Naive thymus-derived CD4-positive, alpha-beta T cell (primary cell): ENCODE results near the gene TBX20. TPM values are rescaled to one million over a fixed set of nuclear protein-coding genes. Genes with fewer than 3 reads are reported as not detected.

Experiments
- ATAC-seq: fragments of 150-1000 bp; cut with Tn5 transposase; 2 replicates; pipeline ENCODE4 v1.10.0; 2021; ENCODE audit warnings: mild to moderate bottlenecking, moderate library complexity
- CTCF ChIA-PET: fragments of 350-600 bp; sonication (Branson Sonifier 250); formaldehyde crosslinking; loops from one replicate; lab custom pipeline; 2021; ENCODE audit warnings: antibody characterized with exemption; lab: Charles Lee
- POLR2A ChIA-PET: fragments of 350-600 bp; sonication (Branson Sonifier 250); formaldehyde crosslinking; loops from one replicate; lab custom pipeline; 2021; ENCODE audit warnings: antibody characterized with exemption, inconsistent platforms; lab: Charles Lee
- DNase-seq, 9 donors: peaks; one replicate each; pipeline versions ENCODE4 v3.0.0 to v3.0.0-alpha.2; 2020 to 2022; ENCODE audit warnings: mixed read lengths in 1 of 9
- H3K27ac ChIP-seq: one replicate; pipeline ENCODE4 v1.7.0; 2013; ENCODE audit warnings: mild to moderate bottlenecking, low read depth, low read length, moderate library complexity
- H3K27me3 ChIP-seq, 2 donors: one replicate each; pipeline ENCODE4 v1.7.0; 2013; ENCODE audit warnings: low read length in 2 of 2, mild to moderate bottlenecking in 2 of 2, moderate library complexity in 2 of 2; ENCODE audit not compliant: control insufficient read depth in 2 of 2, insufficient read depth in 2 of 2
- H3K36me3 ChIP-seq, 3 experiments: 1 replicate in 2 of 3; 2 replicates in 1 of 3; pipeline ENCODE4 v1.7.0; 2013; ENCODE audit warnings: low read length in 3 of 3, mild to moderate bottlenecking in 3 of 3, moderate library complexity in 1 of 3; ENCODE audit not compliant: insufficient read depth in 3 of 3, control insufficient read depth in 2 of 3
- H3K4me1 ChIP-seq, 2 donors: one replicate each; pipeline ENCODE4 v1.7.0; 2013; ENCODE audit warnings: low read length in 2 of 2, mild to moderate bottlenecking in 2 of 2, moderate library complexity in 1 of 2; ENCODE audit not compliant: control insufficient read depth in 2 of 2, insufficient read depth in 2 of 2
- H3K4me3 ChIP-seq: 2 replicates; pipeline ENCODE4 v1.7.0; 2013; ENCODE audit warnings: mild to moderate bottlenecking, low read length
- H3K9me3 ChIP-seq, 3 experiments: 1 replicate in 2 of 3; 2 replicates in 1 of 3; pipeline ENCODE4 v1.7.0; 2013; ENCODE audit warnings: low read length in 3 of 3; ENCODE audit not compliant: control insufficient read depth in 2 of 3
- H3K27ac Mint-ChIP-seq, 9 donors: one replicate each; pipeline ENCODE4 v1.8.0; 2020 to 2022; ENCODE audit warnings: mixed read lengths in 9 of 9, mild to moderate bottlenecking in 8 of 9, moderate library complexity in 5 of 9, inconsistent platforms in 2 of 9
- H3K27me3 Mint-ChIP-seq, 5 donors: one replicate each; pipeline ENCODE4 v1.8.0; 2021 to 2022; ENCODE audit warnings: mixed read lengths in 5 of 5, mild to moderate bottlenecking in 1 of 5
- H3K36me3 Mint-ChIP-seq, 5 donors: one replicate each; pipeline ENCODE4 v1.8.0; 2020 to 2022; ENCODE audit warnings: mixed read lengths in 5 of 5, mild to moderate bottlenecking in 3 of 5, inconsistent platforms in 1 of 5
- H3K4me1 Mint-ChIP-seq, 7 donors: one replicate each; pipeline ENCODE4 v1.8.0; 2020 to 2022; ENCODE audit warnings: mixed read lengths in 7 of 7, mild to moderate bottlenecking in 3 of 7, inconsistent platforms in 1 of 7
- H3K4me3 Mint-ChIP-seq, 10 donors: one replicate each; pipeline ENCODE4 v1.8.0; 2020 to 2022; ENCODE audit warnings: mild to moderate bottlenecking in 10 of 10, mixed read lengths in 10 of 10, moderate library complexity in 6 of 10, inconsistent platforms in 2 of 10
- H3K9me3 Mint-ChIP-seq, 11 donors: one replicate each; pipeline ENCODE4 v1.8.0; 2020 to 2022; ENCODE audit warnings: mixed read lengths in 11 of 11, mild to moderate bottlenecking in 4 of 11, inconsistent platforms in 1 of 11, moderate library complexity in 1 of 11
- intact Hi-C, 2 donors: fragments of 100-400 bp; cut with micrococcal nuclease; formaldehyde crosslinking; loops; one replicate each; pipeline ENCODE4 v1.15.1; 2023
- polyA plus RNA-seq, 2 donors: library from polyadenylated mRNA; unstranded; fragments of 300-500 nt; fragmentation: Illumina TruSeq; gene quantifications; one replicate each; pipeline ENCODE4 v1.2.3, GENCODE V29; 2021
- total RNA-seq, 6 experiments: library from RNA in 5 of 6; stranded (reverse) in 5 of 6; gene quantifications; 1 replicate in 5 of 6; 2 replicates in 1 of 6; pipeline ENCODE4 v1.2.3 and lab custom pipeline; 2021 to 2026

TBX20 gene
- total and polyA plus RNA-seq, 7 experiments from 2014 or later = not detected

- peaks cover 11 to 23% of the 10 kb centered on the region in 2 donors for H3K27me3 ChIP-seq
- ATAC-seq (no peak), DNase-seq (no peak)
- H3K27ac ChIP-seq = no peak overlapping the region
- no peaks in the 10 kb centered on the region for H3K4me1 ChIP-seq
- POLR2A ChIA-PET = no interaction called here
- peaks cover 81 to 92% (median 86%) of the 10 kb centered on the region in 5 donors for H3K27me3 Mint-ChIP-seq
- peaks cover 0 to 5% (median 0%) of the 10 kb centered on the region in 3 experiments for H3K9me3 ChIP-seq
- CTCF ChIA-PET = no interaction called here
- H3K4me3 ChIP-seq = no peak overlapping the region
- H3K9me3 Mint-ChIP-seq = peaks cover 0 to 57% (median 8%) of the 10 kb centered on the region in 11 donors
- H3K4me3 Mint-ChIP-seq = peak overlapping the region in 2 of 10 donors; percentile 11 to 65
- H3K36me3 ChIP-seq = no peaks in the 10 kb centered on the region
- no peak overlapping the region for H3K27ac Mint-ChIP-seq
- H3K36me3 Mint-ChIP-seq = no peaks in the 10 kb centered on the region
- intact Hi-C loops = loop anchor here in 1 of 2 donors (5.0 kb wide), 2 partner anchors 64 to 214 kb away; partner anchors contain the start of gene DPY19L1
- peaks cover 0 to 21% (median 15%) of the 10 kb centered on the region in 7 donors for H3K4me1 Mint-ChIP-seq
Observed at GRCh38 chr7:35251606-35252310, 2.1 kb downstream of the TBX20 start.

GRCh38 chr7:35250941-35251340, 3.0 kb downstream of the TBX20 start:
- H3K4me1 ChIP-seq = no peaks in the 10 kb centered on the region
- no peak for DNase-seq
- Mint-ChIP-seq H3K27me3 (peaks cover 75 to 85% (median 79%) of the 10 kb centered on the region in 5 donors), H3K4me3 (no peak overlapping the region), H3K36me3 (no peaks in the 10 kb centered on the region), H3K27ac (no peak overlapping the region), H3K9me3 (peaks cover 0 to 49% (median 7%) of the 10 kb centered on the region in 11 donors), H3K4me1 (peaks cover 0 to 21% (median 12%) of the 10 kb centered on the region in 7 donors)
- ChIA-PET CTCF (no interaction called here), POLR2A (no interaction called here)
- H3K27me3 ChIP-seq = peaks cover 4 to 17% of the 10 kb centered on the region in 2 donors
- no peak overlapping the region for H3K4me3 ChIP-seq
- H3K36me3 ChIP-seq = no peaks in the 10 kb centered on the region
- ATAC-seq = no peak
- peaks cover 0 to 5% (median 0%) of the 10 kb centered on the region in 3 experiments for H3K9me3 ChIP-seq
- H3K27ac ChIP-seq = no peak overlapping the region
- intact Hi-C loops = loop anchor here in 1 of 2 donors (5.0 kb wide), 2 partner anchors 64 to 214 kb away; partner anchors contain the start of gene DPY19L1

GRCh38 chr7:35250452-35250851, 3.4 kb downstream of the TBX20 start:
- Histone ChIP-seq H3K9me3 (peaks cover 0 to 3% (median 0%) of the 10 kb centered on the region in 3 experiments), H3K4me1 (no peaks in the 10 kb centered on the region), H3K36me3 (no peaks in the 10 kb centered on the region), H3K4me3 (no peak overlapping the region), H3K27me3 (peaks cover 0 to 15% of the 10 kb centered on the region in 2 donors), H3K27ac (no peak overlapping the region)
- Mint-ChIP-seq H3K36me3 (no peaks in the 10 kb centered on the region), H3K9me3 (peaks cover 0 to 44% (median 7%) of the 10 kb centered on the region in 11 donors), H3K27ac (no peak overlapping the region), H3K4me1 (peaks cover 0 to 21% (median 12%) of the 10 kb centered on the region in 7 donors), H3K27me3 (peaks cover 70 to 80% (median 75%) of the 10 kb centered on the region in 5 donors), H3K4me3 (no peak overlapping the region)
- no peak for DNase-seq
- intact Hi-C loops = loop anchor here in 1 of 2 donors (5.0 kb wide), 2 partner anchors 63 to 213 kb away; partner anchors contain the start of gene DPY19L1
- no peak for ATAC-seq
- POLR2A ChIA-PET = no interaction called here
- CTCF ChIA-PET = no interaction called here

GRCh38 chr7:35249537-35249907, 4.4 kb downstream of the TBX20 start:
- no peak overlapping the region for H3K27ac ChIP-seq
- no peak for DNase-seq
- peaks cover 0 to 12% of the 10 kb centered on the region in 2 donors for H3K27me3 ChIP-seq
- H3K4me1 Mint-ChIP-seq = peaks cover 0 to 18% (median 12%) of the 10 kb centered on the region in 7 donors
- POLR2A ChIA-PET = no interaction called here
- peaks cover 70 to 75% (median 71%) of the 10 kb centered on the region in 5 donors for H3K27me3 Mint-ChIP-seq
- no peak overlapping the region for H3K4me3 ChIP-seq
- ATAC-seq = no peak
- no peaks in the 10 kb centered on the region for H3K9me3 ChIP-seq
- CTCF ChIA-PET = no interaction called here
- H3K4me3 Mint-ChIP-seq = peak overlapping the region in 1 of 10 donors; percentile 53
- H3K27ac Mint-ChIP-seq = no peak overlapping the region
- H3K36me3 ChIP-seq = no peaks in the 10 kb centered on the region
- no peaks in the 10 kb centered on the region for H3K4me1 ChIP-seq
- H3K36me3 Mint-ChIP-seq = no peaks in the 10 kb centered on the region
- peaks cover 0 to 39% (median 4%) of the 10 kb centered on the region in 11 donors for H3K9me3 Mint-ChIP-seq
- intact Hi-C loops = no loop called here

GRCh38 chr7:35248576-35249536, 5.0 kb downstream of the TBX20 start:
- Mint-ChIP-seq H3K36me3 (no peaks in the 10 kb centered on the region), H3K4me1 (peaks cover 0 to 16% (median 11%) of the 10 kb centered on the region in 7 donors), H3K4me3 (peak overlapping the region in 1 of 10 donors; percentile 53), H3K27ac (no peak overlapping the region), H3K9me3 (peaks cover 0 to 35% (median 4%) of the 10 kb centered on the region in 11 donors), H3K27me3 (peaks cover 70 to 74% (median 72%) of the 10 kb centered on the region in 5 donors)
- ATAC-seq (no peak), DNase-seq (no peak)
- intact Hi-C loops = no loop called here
- ChIA-PET CTCF (no interaction called here), POLR2A (no interaction called here)
- no peak overlapping the region for H3K27ac ChIP-seq
- H3K27me3 ChIP-seq = peaks cover 0 to 12% of the 10 kb centered on the region in 2 donors
- H3K36me3 ChIP-seq = no peaks in the 10 kb centered on the region
- H3K4me1 ChIP-seq = no peaks in the 10 kb centered on the region
- H3K4me3 ChIP-seq = no peak overlapping the region
- no peaks in the 10 kb centered on the region for H3K9me3 ChIP-seq

- Histone ChIP-seq H3K27me3 (peaks cover 0 to 12% of the 10 kb centered on the region in 2 donors), H3K27ac (no peak overlapping the region), H3K9me3 (no peaks in the 10 kb centered on the region), H3K36me3 (no peaks in the 10 kb centered on the region), H3K4me1 (no peaks in the 10 kb centered on the region), H3K4me3 (no peak overlapping the region)
- peaks cover 0 to 20% (median 1%) of the 10 kb centered on the region in 11 donors for H3K9me3 Mint-ChIP-seq
- ChIA-PET CTCF (interaction anchor here (0.6 kb wide), 1 partner anchor 9 kb away, joined by 4 read pairs; no protein-coding TSS in a partner anchor), POLR2A (no interaction called here)
- DNase-seq (no peak), ATAC-seq (no peak)
- intact Hi-C loops = no loop called here
- H3K27me3 Mint-ChIP-seq = peaks cover 60 to 70% (median 63%) of the 10 kb centered on the region in 5 donors
- no peaks in the 10 kb centered on the region for H3K36me3 Mint-ChIP-seq
- H3K4me1 Mint-ChIP-seq = peaks cover 0 to 7% (median 2%) of the 10 kb centered on the region in 7 donors
- no peak overlapping the region for H3K27ac Mint-ChIP-seq
- H3K4me3 Mint-ChIP-seq = no peak overlapping the region
Observed at GRCh38 chr7:35246819-35247218, 7.1 kb downstream of the TBX20 start.
